Cardiac septum (tissue), 1 donor: ENCODE measurements around the gene GPSM1. TPM values are rescaled to one million over a fixed set of nuclear protein-coding genes. Genes with fewer than 3 reads are reported as not detected.
A peak's percentile ranks its signal among the peaks of the same experiment; 100 is the strongest.

Source experiments
- DNase-seq: peaks from one replicate; pipeline ENCODE4 v3.0.0-alpha.2; 2020; ENCODE audit warnings: low spot score
- intact Hi-C: fragments of 100-400 bp; cut with DNase I; formaldehyde crosslinking; loops from one replicate; pipeline ENCODE4 v1.14.0; 2022
- total RNA-seq: library from RNA; stranded (reverse); fragmentation: NEBNext Ultra II Directional; extraction: Animal tissue kit (Norgen Biotek cat#: 25700); gene quantifications from one replicate; pipeline ENCODE4 v1.2.1, GENCODE V29; 2021
- donor health status: DM: no; HTN: no; CAD: no.

Gene GPSM1
- total RNA-seq, 1 donor from 2014 or later: 35.1 TPM

- intact Hi-C loops: loop anchor here (2.0 kb wide), 1 partner anchor 61 kb away; the partner anchor contains the start of gene SNAPC4
- peak; percentile 88 for DNase-seq
These were observed 12.0 kb downstream of the GPSM1 start for GRCh38 chr9:136339173-136339957.

- DNase-seq: no peak
- intact Hi-C loops: loop anchor here (2.0 kb wide), 1 partner anchor 61 kb away; the partner anchor contains the start of gene SNAPC4
These were observed 12.6 kb downstream of the GPSM1 start for GRCh38 chr9:136339958-136340310.

- DNase-seq: no peak
- intact Hi-C loops: no loop called here
These were observed 13.2 kb downstream of the GPSM1 start for GRCh38 chr9:136340356-136341041.

- no peak for DNase-seq
- intact Hi-C loops: no loop called here
These were observed 13.8 kb downstream of the GPSM1 start for GRCh38 chr9:136341042-136341655.

- intact Hi-C loops: loop anchor here (2.0 kb wide), 1 partner anchor 21 kb away; the partner anchor contains the start of gene DNLZ
- DNase-seq: no peak
These were observed 14.4 kb downstream of the GPSM1 start for GRCh38 chr9:136341769-136342168.

GRCh38 chr9:136342181-136343120, 15.1 kb downstream of the GPSM1 start:
- intact Hi-C loops: loop anchor here (1.0 to 2.0 kb wide), 2 partner anchors 12 to 20 kb away; partner anchors contain the start of gene DNLZ
- peak; percentile 95 for DNase-seq

- intact Hi-C loops: loop anchor here (1.0 to 2.0 kb wide), 2 partner anchors 11 to 19 kb away; partner anchors contain the start of gene DNLZ
- DNase-seq: peak; percentile 88
These were observed 16.0 kb downstream of the GPSM1 start for GRCh38 chr9:136343121-136343883.

GRCh38 chr9:136343884-136344269, 16.5 kb downstream of the GPSM1 start:
- intact Hi-C loops: loop anchor here (1.0 to 2.0 kb wide), 2 partner anchors 10 to 19 kb away; partner anchors contain the start of gene DNLZ
- no peak for DNase-seq

- intact Hi-C loops: no loop called here
- no peak for DNase-seq
These were observed 17.4 kb downstream of the GPSM1 start for GRCh38 chr9:136344544-136345280.

- DNase-seq: peak; percentile 88
- intact Hi-C loops: loop anchor here (1.0 kb wide), 1 partner anchor 18 kb away; the partner anchor contains the start of gene DNLZ
These were observed 18.2 kb downstream of the GPSM1 start for GRCh38 chr9:136345281-136346156.

- intact Hi-C loops: loop anchor here (1.0 kb wide), 1 partner anchor 17 kb away; the partner anchor contains the start of gene DNLZ
- no peak for DNase-seq
These were observed 18.8 kb downstream of the GPSM1 start for GRCh38 chr9:136346157-136346481.

GRCh38 chr9:136346927-136347465, 19.7 kb downstream of the GPSM1 start:
- DNase-seq: no peak
- intact Hi-C loops: loop anchor here (1.0 kb wide), 1 partner anchor 16 kb away; the partner anchor contains the start of gene DNLZ

- DNase-seq: no peak
- intact Hi-C loops: no loop called here
These were observed 20.3 kb downstream of the GPSM1 start for GRCh38 chr9:136347472-136348256.

- intact Hi-C loops: no loop called here
These were observed 21.4 kb downstream of the GPSM1 start for GRCh38 chr9:136348691-136349090.

GRCh38 chr9:136349546-136349945, 22.2 kb downstream of the GPSM1 start:
- DNase-seq: no peak
- intact Hi-C loops: no loop called here

More at GRCh38 chr9:136348691-136349090, 21.4 kb downstream of the GPSM1 start:
- DNase-seq: no peak
